WERI-Rb-1 (cell line): ENCODE measurements around the gene AGXT.
A peak's percentile ranks its signal among the peaks of the same experiment; 100 is the strongest.

Experiments used
- DNase-seq: peaks from one replicate; pipeline ENCODE4 v3.0.0-alpha.2; 2020
- H3K27ac ChIP-seq: fragments of 250-450 bp; sonication (Bioruptor Pico); 2 replicates; pipeline ENCODE4 v1.5.1; 2020; ENCODE audit warnings: mild to moderate bottlenecking, moderate library complexity
- H3K27me3 ChIP-seq: fragments of 250-450 bp; sonication (Bioruptor Pico); 2 replicates; pipeline ENCODE4 v1.5.1; 2021; ENCODE audit warnings: mild to moderate bottlenecking, low read depth, moderate library complexity; ENCODE audit not compliant: insufficient read depth, severe bottlenecking
- H3K36me3 ChIP-seq: fragments of 250-450 bp; sonication (Bioruptor Pico); 2 replicates; pipeline ENCODE4 v1.5.1; 2020; ENCODE audit warnings: mild to moderate bottlenecking, moderate library complexity
- H3K4me3 ChIP-seq: 2 replicates; pipeline ENCODE4 v1.5.1; 2011; ENCODE audit warnings: low read depth, mild to moderate bottlenecking, control low read depth, low read length
- H3K9me3 ChIP-seq: fragments of 250-450 bp; sonication (Bioruptor Pico); 2 replicates; pipeline ENCODE4 v1.5.1; 2021; ENCODE audit warnings: mild to moderate bottlenecking, moderate library complexity; ENCODE audit not compliant: severe bottlenecking
- TF ChIP-seq, protein P1 (sequence below): IDR thresholded peaks from 2 replicates; pipeline ENCODE4 v1.5.1; 2011; ENCODE audit warnings: low read depth, mild to moderate bottlenecking, control low read depth, inconsistent platforms, low read length

The AGXT gene

DNA sequence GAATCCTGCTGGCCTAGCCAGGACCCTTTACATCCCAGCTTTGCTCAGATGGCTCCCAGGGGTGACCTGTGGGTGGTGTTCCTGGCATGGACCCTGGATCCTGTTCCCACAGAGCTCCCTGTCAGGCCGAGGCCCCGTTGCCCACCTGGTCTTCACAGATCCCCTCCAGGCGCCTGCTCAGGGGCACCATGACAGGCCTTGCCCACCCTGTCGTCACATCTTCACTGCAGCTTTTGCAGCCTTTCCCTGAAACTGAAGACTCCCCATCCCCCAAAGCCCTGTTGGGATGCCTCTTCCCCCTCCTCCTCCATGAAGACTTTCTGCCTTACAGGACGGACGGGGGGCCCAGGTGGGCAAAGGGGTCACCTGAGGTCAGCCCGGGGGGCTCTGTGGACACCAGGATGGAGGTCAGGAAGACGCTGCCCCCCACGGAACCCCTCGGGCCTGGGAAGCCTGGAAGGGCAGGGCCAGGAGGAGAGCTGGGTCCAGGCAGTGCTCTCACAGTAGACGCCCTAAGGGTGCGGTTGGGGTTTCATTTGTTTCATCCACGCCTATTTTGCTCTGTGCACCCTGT is 35.6 kb upstream of the AGXT start:
- DNase-seq, result no peak
- Histone ChIP-seq H3K9me3 (no peaks in the 10 kb centered on the region), H3K36me3 (no peaks in the 10 kb centered on the region), H3K4me3 (no peak overlapping the region), H3K27me3 (no peaks in the 10 kb centered on the region), H3K27ac (no peak overlapping the region)
- TF ChIP-seq, protein P1, sequence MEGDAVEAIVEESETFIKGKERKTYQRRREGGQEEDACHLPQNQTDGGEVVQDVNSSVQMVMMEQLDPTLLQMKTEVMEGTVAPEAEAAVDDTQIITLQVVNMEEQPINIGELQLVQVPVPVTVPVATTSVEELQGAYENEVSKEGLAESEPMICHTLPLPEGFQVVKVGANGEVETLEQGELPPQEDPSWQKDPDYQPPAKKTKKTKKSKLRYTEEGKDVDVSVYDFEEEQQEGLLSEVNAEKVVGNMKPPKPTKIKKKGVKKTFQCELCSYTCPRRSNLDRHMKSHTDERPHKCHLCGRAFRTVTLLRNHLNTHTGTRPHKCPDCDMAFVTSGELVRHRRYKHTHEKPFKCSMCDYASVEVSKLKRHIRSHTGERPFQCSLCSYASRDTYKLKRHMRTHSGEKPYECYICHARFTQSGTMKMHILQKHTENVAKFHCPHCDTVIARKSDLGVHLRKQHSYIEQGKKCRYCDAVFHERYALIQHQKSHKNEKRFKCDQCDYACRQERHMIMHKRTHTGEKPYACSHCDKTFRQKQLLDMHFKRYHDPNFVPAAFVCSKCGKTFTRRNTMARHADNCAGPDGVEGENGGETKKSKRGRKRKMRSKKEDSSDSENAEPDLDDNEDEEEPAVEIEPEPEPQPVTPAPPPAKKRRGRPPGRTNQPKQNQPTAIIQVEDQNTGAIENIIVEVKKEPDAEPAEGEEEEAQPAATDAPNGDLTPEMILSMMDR, result no peak

GRCh38 chr2:240833724-240834285 is 34.8 kb upstream of the AGXT start:
- no peaks in the 10 kb centered on the region for H3K9me3 ChIP-seq
- H3K4me3 ChIP-seq, result no peak overlapping the region
- no peak for DNase-seq
- no peaks in the 10 kb centered on the region for H3K36me3 ChIP-seq
- no peaks in the 10 kb centered on the region for H3K27me3 ChIP-seq
- TF ChIP-seq, protein P1, result no peak
- no peak overlapping the region for H3K27ac ChIP-seq

DNA sequence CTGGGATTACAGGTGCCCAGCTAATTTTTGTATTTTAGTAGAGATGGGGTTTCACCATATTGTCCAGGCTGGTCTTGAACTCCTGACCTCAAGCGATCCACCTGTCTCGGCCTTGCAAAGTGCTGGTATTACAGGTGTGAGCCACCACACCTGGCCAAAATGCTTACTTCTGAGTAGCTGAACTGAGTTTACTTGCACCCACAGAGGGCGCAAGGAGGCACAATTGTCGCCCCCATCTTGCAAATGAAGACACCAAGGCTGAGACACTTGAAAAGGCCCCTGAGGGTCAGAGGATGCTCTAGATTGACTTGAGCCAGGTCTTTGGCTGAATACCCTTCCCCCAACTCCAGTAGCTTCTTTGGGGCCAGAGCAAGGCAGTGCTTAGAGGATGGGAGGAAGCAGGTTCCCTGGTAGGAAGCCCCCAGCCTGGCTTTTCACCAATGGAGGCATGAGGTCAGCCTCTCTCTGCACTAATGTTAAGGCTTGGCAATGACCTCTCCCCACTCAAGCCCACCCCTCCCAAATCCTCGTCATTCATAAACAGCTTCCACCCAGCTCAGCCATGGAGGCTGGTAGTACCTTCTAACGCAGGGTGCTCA is 34.1 kb upstream of the AGXT start:
- Histone ChIP-seq H3K4me3 (no peak overlapping the region), H3K27me3 (no peaks in the 10 kb centered on the region), H3K27ac (no peak overlapping the region), H3K36me3 (no peaks in the 10 kb centered on the region), H3K9me3 (no peaks in the 10 kb centered on the region)
- TF ChIP-seq, protein P1, result 0 out of 2 replicates have a peak, but pooled peaks have one; percentile 10
- DNase-seq, result no peak

DNA sequence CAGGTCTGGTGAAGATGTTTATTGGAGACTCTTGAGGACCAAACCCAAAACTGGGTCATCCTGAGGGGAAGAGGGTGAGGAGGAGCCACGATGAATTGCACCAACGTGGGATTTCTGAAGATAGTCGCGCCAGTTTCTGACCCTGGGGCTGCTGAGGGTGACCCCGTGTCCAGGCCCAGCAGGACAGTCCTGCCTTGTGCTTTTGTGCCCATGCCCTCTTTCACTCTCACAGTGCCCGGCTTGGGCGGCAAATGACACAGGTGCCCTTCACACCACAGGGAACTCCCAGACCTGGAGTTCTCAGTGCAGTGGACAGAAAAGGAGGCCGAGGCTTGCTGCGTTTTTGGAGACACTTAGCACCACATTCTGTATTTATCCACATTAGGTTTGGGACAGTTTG is 33.1 kb upstream of the AGXT start:
- no peaks in the 10 kb centered on the region for H3K36me3 ChIP-seq
- TF ChIP-seq, protein P1, result no peak
- H3K4me3 ChIP-seq, result no peak overlapping the region
- no peak for DNase-seq
- H3K27ac ChIP-seq, result no peak overlapping the region
- H3K27me3 ChIP-seq, result no peaks in the 10 kb centered on the region
- no peaks in the 10 kb centered on the region for H3K9me3 ChIP-seq

GRCh38 chr2:240836781-240837467 is 31.7 kb upstream of the AGXT start:
- no peak for DNase-seq
- Histone ChIP-seq H3K27ac (no peak overlapping the region), H3K9me3 (no peaks in the 10 kb centered on the region), H3K36me3 (no peaks in the 10 kb centered on the region), H3K27me3 (no peaks in the 10 kb centered on the region), H3K4me3 (no peak overlapping the region)
- TF ChIP-seq, protein P1, result no peak
